ENCODE data around the gene PYCARD. TPM values are rescaled to one million over a fixed set of nuclear protein-coding genes. Genes with fewer than 3 reads are reported as not detected.
"Not testable (repeated sequence)": the region's sequence is repeated elsewhere in the genome, so short reads cannot be mapped to it uniquely, and the experiment has no call there.

PYCARD gene
- total and polyA plus RNA-seq, 3 donors from 2014 or later, result 2.6 to 11.1 (median 8.7) TPM

GRCh38 chr16:31246296-31246695 lies 43.7 kb upstream of the PYCARD start:
- H3K4me3 ChIP-seq, result no peak overlapping the region
- H3K9me3 ChIP-seq, result no peaks in the 10 kb centered on the region
- H3K27ac ChIP-seq, result no peak overlapping the region
- intact Hi-C loops (cut with DNase I; ENCODE audit: low total_unique reads), result no loop called here
- H3K27me3 ChIP-seq, result no peaks in the 10 kb centered on the region
- no peaks in the 10 kb centered on the region for H3K4me1 ChIP-seq
- TF ChIP-seq, protein P1, sequence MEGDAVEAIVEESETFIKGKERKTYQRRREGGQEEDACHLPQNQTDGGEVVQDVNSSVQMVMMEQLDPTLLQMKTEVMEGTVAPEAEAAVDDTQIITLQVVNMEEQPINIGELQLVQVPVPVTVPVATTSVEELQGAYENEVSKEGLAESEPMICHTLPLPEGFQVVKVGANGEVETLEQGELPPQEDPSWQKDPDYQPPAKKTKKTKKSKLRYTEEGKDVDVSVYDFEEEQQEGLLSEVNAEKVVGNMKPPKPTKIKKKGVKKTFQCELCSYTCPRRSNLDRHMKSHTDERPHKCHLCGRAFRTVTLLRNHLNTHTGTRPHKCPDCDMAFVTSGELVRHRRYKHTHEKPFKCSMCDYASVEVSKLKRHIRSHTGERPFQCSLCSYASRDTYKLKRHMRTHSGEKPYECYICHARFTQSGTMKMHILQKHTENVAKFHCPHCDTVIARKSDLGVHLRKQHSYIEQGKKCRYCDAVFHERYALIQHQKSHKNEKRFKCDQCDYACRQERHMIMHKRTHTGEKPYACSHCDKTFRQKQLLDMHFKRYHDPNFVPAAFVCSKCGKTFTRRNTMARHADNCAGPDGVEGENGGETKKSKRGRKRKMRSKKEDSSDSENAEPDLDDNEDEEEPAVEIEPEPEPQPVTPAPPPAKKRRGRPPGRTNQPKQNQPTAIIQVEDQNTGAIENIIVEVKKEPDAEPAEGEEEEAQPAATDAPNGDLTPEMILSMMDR (IDR thresholded peaks at IDR 0.05), result no peak
- TF ChIP-seq POLR2A (IDR thresholded peaks at IDR 0.05), result no peak
- H3K36me3 ChIP-seq (ENCODE audit: low read depth, missing control alignments), result no peaks in the 10 kb centered on the region
- WGBS, 2 donors, result 90 to 92% methylated on average over 3 of the region's 3 CpGs
- no peak for DNase-seq

- intact Hi-C loops (cut with DNase I; ENCODE audit: low total_unique reads), result not testable (repeated sequence)
Observed at GRCh38 chr16:31245598-31245997, 43.0 kb upstream of the PYCARD start.

DNA sequence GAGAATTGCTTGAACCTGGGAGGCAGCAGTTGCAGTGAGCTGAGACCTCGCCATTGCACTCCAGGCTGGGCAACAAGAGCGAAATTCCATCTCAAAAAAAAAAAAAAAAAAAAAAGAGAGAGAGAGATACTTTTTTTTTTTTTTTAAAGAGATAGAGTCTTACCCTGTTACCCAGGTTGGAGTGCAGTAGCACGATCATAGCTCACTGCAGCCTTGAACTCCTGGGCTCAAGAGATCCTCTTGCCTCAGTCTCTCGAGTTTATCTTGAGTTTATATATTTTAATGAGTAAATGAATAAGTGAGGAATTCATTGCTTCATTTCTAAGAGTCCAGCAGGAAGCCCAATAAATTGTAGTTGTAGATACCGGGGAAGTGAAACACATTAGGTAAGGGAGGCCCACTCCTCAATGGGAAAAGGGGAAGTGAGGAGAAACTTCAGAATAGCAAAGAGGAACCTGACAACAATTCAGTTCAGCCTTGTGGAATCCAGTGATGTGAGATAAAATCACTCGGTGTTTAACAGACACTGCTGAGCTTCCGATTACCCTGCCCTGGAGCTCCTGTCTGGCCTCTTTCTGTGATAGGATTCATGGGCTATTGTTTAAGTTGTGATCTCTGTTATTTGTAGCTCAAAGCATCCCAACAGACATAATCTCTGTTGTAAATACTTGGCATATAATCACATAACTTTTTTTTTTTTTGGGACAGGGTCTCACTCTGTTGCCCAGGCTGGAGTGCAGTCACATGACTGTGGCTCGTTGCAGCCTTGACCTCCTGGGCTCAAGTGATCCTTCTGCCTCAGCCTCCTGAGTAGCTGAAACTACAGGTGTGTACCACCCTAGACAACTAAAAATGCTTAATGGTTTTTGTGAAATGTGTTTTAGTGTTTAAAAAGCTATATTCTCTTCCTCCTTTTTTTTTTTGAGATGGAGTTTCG lies 41.4 kb upstream of the PYCARD start:
- Histone ChIP-seq H3K36me3 (ENCODE audit: low read depth, missing control alignments) (no peaks in the 10 kb centered on the region), H3K27me3 (no peaks in the 10 kb centered on the region), H3K9me3 (no peaks in the 10 kb centered on the region), H3K4me3 (no peak overlapping the region), H3K27ac (no peak overlapping the region), H3K4me1 (no peaks in the 10 kb centered on the region)
- WGBS, 2 donors, result 68 to 71% methylated on average over 9 of the region's 9 CpGs
- TF ChIP-seq, protein P1 (IDR thresholded peaks at IDR 0.05), result no peak
- TF ChIP-seq POLR2A (IDR thresholded peaks at IDR 0.05), result no peak
- intact Hi-C loops (cut with DNase I; ENCODE audit: low total_unique reads), result no loop called here
- DNase-seq, result no peak

More at GRCh38 chr16:31245598-31245997, 43.0 kb upstream of the PYCARD start:
- not testable (repeated sequence) for H3K36me3 ChIP-seq (ENCODE audit: low read depth, missing control alignments); H3K4me3 ChIP-seq; H3K27me3 ChIP-seq; H3K27ac ChIP-seq; DNase-seq; H3K9me3 ChIP-seq; H3K4me1 ChIP-seq
- WGBS, 2 donors, result 52 to 63% methylated on average over 8 of the region's 8 CpGs

DNA sequence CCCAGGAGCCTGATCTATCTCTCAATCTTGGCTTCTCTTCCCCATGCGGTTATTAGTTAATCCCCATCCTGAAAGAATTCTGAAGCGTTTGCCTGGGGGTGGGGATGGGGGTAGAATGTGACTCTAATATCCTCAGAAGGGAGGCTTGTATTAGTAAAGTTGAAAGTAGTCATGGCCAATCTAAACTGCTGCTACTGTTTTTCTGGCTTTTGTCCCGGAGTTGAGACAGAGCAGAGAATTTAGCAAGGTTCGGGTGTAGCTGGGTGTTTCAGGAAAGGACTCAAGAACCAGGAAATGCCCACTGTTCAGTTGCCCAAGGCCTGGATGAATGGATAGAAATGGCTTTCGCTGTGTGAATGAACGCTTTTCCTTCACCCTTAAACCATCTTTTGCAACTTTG lies 39.6 kb upstream of the PYCARD start:
- TF ChIP-seq POLR2A (IDR thresholded peaks at IDR 0.05), result no peak
- TF ChIP-seq, protein P1 (IDR thresholded peaks at IDR 0.05), result no peak
- Histone ChIP-seq H3K27me3 (no peaks in the 10 kb centered on the region), H3K4me1 (no peaks in the 10 kb centered on the region), H3K27ac (no peak overlapping the region), H3K9me3 (no peaks in the 10 kb centered on the region), H3K36me3 (ENCODE audit: low read depth, missing control alignments) (no peaks in the 10 kb centered on the region), H3K4me3 (no peak overlapping the region)
- intact Hi-C loops (cut with DNase I; ENCODE audit: low total_unique reads), result no loop called here
- WGBS, 2 donors, result 55 to 73% methylated on average over 6 of the region's 6 CpGs
- DNase-seq, result no peak

GRCh38 chr16:31238041-31238440 lies 35.5 kb upstream of the PYCARD start:
- intact Hi-C loops (cut with DNase I; ENCODE audit: low total_unique reads), result no loop called here
- no peak for DNase-seq
- no peak overlapping the region for H3K27ac ChIP-seq
- H3K9me3 ChIP-seq, result no peaks in the 10 kb centered on the region
- H3K27me3 ChIP-seq, result no peaks in the 10 kb centered on the region
- TF ChIP-seq POLR2A (IDR thresholded peaks at IDR 0.05), result no peak
- TF ChIP-seq, protein P1 (IDR thresholded peaks at IDR 0.05), result no peak
- 77 to 78% methylated on average over 4 of the region's 4 CpGs for WGBS, 2 donors
- H3K36me3 ChIP-seq (ENCODE audit: low read depth, missing control alignments), result no peaks in the 10 kb centered on the region
- no peaks in the 10 kb centered on the region for H3K4me1 ChIP-seq
- no peak overlapping the region for H3K4me3 ChIP-seq

Measured in testis (tissue), 3 donors.